ENCODE results near the gene ACR. TPM values are rescaled to one million over a fixed set of nuclear protein-coding genes. Genes with fewer than 3 reads are reported as not detected.
"Not testable (repeated sequence)": the region's sequence is repeated elsewhere in the genome, so short reads cannot be mapped to it uniquely, and the experiment has no call there.

ACR gene
- total RNA-seq, 1 donor: not detected

DNA sequence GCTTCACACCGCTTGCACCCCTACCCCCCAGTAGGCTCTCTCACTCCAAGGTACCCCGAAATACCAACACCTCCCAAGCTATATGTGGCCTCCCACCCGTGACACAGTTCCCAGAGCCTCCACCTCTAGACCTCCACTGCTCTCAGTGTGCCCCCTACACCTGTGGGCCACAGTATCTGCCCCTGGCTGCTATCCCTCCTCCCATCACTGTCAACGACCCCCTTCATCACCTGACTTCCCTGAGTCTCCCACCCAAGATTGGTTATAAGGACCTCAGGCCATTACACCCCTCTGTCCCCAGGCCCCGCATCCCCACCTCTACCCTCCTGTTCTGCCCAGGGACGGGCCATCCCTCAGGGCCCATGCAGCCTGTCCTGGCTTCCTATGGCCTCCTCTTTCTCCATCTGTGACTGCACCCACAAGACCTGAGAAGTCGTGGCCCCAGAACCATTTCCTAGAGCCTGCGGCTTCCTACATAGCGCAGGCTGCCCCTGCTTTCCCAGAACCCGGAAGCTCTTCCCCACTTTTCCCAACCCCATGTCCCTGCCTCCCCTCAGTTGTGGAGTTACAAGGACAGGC is 734 bp downstream of the ACR start:
- TF ChIP-seq CTCF (IDR thresholded peaks at IDR 0.05; ENCODE audit: insufficient read depth, low read length): no peak
- DNase-seq (ENCODE audit: low read depth): no peak

GRCh38 chr22:50739279-50739691 is 1.3 kb downstream of the ACR start:
- no peak overlapping the region for H3K4me3 ChIP-seq (ENCODE audit: low read depth, low read length)
- TF ChIP-seq CTCF (IDR thresholded peaks at IDR 0.05; ENCODE audit: insufficient read depth, low read length): no peak
- no peak for DNase-seq (ENCODE audit: low read depth)

More for the DNA sequence above, 734 bp downstream of the ACR start:
- no peak overlapping the region for H3K4me3 ChIP-seq (ENCODE audit: low read depth, low read length)

- TF ChIP-seq CTCF (IDR thresholded peaks at IDR 0.05; ENCODE audit: insufficient read depth, low read length): no peak
- DNase-seq (ENCODE audit: low read depth): no peak
- no peak overlapping the region for H3K4me3 ChIP-seq (ENCODE audit: low read depth, low read length)
Observed at GRCh38 chr22:50739894-50740293, 1.9 kb downstream of the ACR start.

DNA sequence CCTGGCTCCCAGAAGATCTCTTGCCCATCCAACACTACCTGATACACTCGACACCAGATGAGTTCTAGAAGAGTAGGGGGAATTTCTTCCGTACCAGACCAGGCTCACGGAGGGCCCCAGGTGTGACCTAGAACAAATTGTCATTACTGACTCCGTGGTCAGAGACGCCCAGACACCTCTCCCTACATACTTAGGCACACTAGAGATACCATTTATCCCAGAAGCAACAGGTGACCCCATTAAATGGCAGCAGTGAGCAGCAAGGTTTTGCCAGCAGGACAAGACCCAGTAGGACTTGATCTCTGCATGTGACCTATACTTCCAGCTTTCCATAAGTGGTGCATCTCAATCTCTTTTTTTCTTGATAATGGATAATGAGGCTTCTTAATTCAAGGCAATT is 2.7 kb downstream of the ACR start:
- H3K4me3 ChIP-seq (ENCODE audit: low read depth, low read length): not testable (repeated sequence)

GRCh38 chr22:50744424-50744823 is 6.4 kb downstream of the ACR start:
- H3K4me3 ChIP-seq (ENCODE audit: low read depth, low read length); DNase-seq (ENCODE audit: low read depth): not testable (repeated sequence)

More for the DNA sequence above, 2.7 kb downstream of the ACR start:
- DNase-seq (ENCODE audit: low read depth): not testable (repeated sequence)

GRCh38 chr22:50747521-50747920 is 9.5 kb downstream of the ACR start:
- not testable (repeated sequence) for DNase-seq (ENCODE audit: low read depth); H3K4me3 ChIP-seq (ENCODE audit: low read depth, low read length)

DNA sequence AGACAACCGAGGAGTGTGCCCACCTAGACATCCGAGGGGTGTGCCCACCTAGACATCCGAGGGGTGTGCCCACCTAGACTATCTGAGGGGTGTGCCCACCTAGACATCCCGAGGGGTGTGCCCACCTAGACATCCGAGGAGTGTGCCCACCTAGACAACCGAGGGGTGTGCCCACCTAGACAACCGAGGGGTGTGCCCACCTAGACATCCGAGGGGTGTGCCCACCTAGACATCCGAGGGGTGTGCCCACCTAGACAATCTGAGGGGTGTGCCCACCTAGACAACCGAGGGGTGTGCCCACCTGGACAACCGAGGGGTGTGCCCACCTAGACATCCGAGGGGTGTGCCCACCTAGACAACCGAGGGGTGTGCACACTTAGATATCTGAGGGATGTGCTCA is 10.6 kb downstream of the ACR start:
- not testable (repeated sequence) for H3K4me3 ChIP-seq (ENCODE audit: low read depth, low read length); DNase-seq (ENCODE audit: low read depth)

DNA sequence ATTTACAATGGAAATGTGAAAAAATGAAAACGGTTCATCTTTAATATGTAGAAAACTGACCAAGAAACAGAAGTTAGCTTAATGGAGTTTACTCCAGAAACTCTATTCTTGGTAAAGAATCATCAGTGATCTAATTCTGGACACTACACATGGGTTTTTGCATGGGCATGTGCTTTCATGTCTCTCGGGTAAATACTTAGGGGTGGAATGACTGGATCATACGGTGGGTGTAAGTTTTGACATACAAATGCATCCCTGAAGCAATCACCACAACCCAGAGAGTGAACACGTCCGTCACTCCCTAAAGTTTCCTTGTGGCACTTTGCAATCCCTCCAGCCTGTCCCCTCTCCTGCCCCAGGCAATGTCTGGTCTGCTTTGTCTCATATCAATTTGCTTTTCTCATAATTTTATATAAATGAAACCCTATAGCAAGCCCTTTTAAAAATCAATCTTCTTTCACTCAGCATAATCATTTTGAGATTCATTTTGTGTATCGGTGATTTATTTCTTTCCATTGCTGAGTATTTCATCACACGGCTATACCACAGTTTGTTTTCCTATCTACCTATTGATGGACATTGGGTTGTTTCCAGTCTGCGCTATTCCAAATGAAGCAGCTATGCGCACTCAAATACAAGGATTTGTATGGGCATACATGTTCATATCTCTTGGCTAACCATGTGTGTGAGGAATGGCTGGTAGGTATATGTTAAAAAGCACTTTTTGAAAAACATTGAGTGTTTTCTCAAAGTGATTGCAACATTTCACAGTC is 11.5 kb downstream of the ACR start:
- DNase-seq (ENCODE audit: low read depth); H3K4me3 ChIP-seq (ENCODE audit: low read depth, low read length): not testable (repeated sequence)

DNA sequence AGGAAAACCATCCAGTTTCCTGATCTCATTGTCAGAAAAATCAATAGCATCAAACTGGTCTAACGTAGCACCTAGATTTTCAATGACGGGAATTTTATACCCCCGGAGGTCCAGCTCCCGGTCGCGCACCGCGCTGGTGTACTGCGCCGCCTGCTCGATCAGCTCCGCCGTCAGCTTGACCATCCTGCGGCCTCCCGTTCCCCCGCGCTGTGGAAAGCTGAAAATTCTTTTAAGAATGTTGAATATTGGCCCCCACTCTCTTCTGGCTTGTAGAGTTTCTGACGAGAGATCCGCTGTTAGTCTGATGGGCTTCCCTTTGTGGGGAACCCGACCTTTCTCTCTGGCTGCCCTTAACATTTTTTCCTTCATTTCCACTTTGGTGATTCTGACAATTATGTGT is 17.2 kb downstream of the ACR start:
- DNase-seq (ENCODE audit: low read depth); H3K4me3 ChIP-seq (ENCODE audit: low read depth, low read length): not testable (repeated sequence)

- DNase-seq (ENCODE audit: low read depth); H3K4me3 ChIP-seq (ENCODE audit: low read depth, low read length): not testable (repeated sequence)
Observed at GRCh38 chr22:50756406-50756805, 18.4 kb downstream of the ACR start.
